GM12865 (cell line): ENCODE measurements around the gene TAPT1.

Source experiments
- DNase-seq: peaks from one replicate; pipeline ENCODE4 v3.0.0; 2010; ENCODE audit warnings: low read depth
- H3K4me3 ChIP-seq: 2 replicates; pipeline ENCODE4 v1.5.1; 2011; ENCODE audit warnings: mild to moderate bottlenecking, low read depth, low read length, control low read depth
- CTCF ChIP-seq: IDR thresholded peaks from 2 replicates; pipeline ENCODE4 v1.5.1; 2011; ENCODE audit warnings: low read length, control low read depth, low read depth, inconsistent platforms; ENCODE audit not compliant: insufficient read depth; ENCODE audit errors: missing control alignments

The TAPT1 gene

GRCh38 chr4:16248605-16249004 is 22.3 kb upstream of the TAPT1 start:
- H3K4me3 ChIP-seq, result no peak overlapping the region
- TF ChIP-seq CTCF, result no peak
- no peak for DNase-seq

- no peak overlapping the region for H3K4me3 ChIP-seq
- DNase-seq, result no peak
- TF ChIP-seq CTCF, result no peak
These were observed 19.0 kb upstream of the TAPT1 start for GRCh38 chr4:16245241-16245640.

GRCh38 chr4:16243285-16243684 is 17.0 kb upstream of the TAPT1 start:
- no peak overlapping the region for H3K4me3 ChIP-seq
- TF ChIP-seq CTCF, result no peak

GRCh38 chr4:16240300-16240699 is 14.0 kb upstream of the TAPT1 start:
- no peak for TF ChIP-seq CTCF
- H3K4me3 ChIP-seq, result no peak overlapping the region
- DNase-seq, result no peak

More at GRCh38 chr4:16243285-16243684, 17.0 kb upstream of the TAPT1 start:
- no peak for DNase-seq

- no peak overlapping the region for H3K4me3 ChIP-seq
- TF ChIP-seq CTCF, result no peak
- no peak for DNase-seq
These were observed 12.8 kb upstream of the TAPT1 start for GRCh38 chr4:16239086-16239485.

- no peak overlapping the region for H3K4me3 ChIP-seq
- no peak for DNase-seq
- TF ChIP-seq CTCF, result no peak
These were observed 12.1 kb upstream of the TAPT1 start for GRCh38 chr4:16238327-16238726.

GRCh38 chr4:16237715-16238114 is 11.4 kb upstream of the TAPT1 start:
- DNase-seq, result no peak
- no peak for TF ChIP-seq CTCF
- no peak overlapping the region for H3K4me3 ChIP-seq
